ENCODE data around the gene RUBCN.
A peak's percentile ranks its signal among the peaks of the same experiment; 100 is the strongest.
"Not testable (repeated sequence)": the region's sequence is repeated elsewhere in the genome, so short reads cannot be mapped to it uniquely, and the experiment has no call there.

Gene RUBCN

DNA sequence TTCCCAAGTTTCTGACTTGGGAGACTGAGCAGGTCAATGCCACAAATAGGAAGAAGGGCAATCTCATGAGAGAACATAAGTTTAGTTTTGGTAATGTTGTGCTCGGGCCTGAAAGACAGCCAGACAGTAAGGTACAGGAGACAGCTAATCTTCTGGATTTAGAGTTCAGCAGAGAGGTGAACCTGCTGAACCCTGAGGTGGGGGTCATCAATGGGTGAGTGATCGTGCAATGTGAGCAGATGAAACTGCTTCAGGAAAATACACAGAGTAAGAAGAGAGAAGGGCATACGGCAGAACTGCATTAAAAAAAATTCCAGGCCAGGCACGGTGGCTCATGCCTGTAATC, 23.3 kb downstream of the RUBCN start:
- ChIA-PET POLR2A (no interaction called here), CTCF (interaction anchor here (1.1 kb wide), 1 partner anchor 10 kb away, joined by 3 read pairs; no protein-coding TSS in a partner anchor)
- no peak overlapping the region; the same call in 1 of the 2 replicates for H3K4me3 ChIP-seq (ENCODE audit: low read depth, low read length)
- no peak for DNase-seq (ENCODE audit: low read depth, low spot score)
- TF ChIP-seq, protein P1, sequence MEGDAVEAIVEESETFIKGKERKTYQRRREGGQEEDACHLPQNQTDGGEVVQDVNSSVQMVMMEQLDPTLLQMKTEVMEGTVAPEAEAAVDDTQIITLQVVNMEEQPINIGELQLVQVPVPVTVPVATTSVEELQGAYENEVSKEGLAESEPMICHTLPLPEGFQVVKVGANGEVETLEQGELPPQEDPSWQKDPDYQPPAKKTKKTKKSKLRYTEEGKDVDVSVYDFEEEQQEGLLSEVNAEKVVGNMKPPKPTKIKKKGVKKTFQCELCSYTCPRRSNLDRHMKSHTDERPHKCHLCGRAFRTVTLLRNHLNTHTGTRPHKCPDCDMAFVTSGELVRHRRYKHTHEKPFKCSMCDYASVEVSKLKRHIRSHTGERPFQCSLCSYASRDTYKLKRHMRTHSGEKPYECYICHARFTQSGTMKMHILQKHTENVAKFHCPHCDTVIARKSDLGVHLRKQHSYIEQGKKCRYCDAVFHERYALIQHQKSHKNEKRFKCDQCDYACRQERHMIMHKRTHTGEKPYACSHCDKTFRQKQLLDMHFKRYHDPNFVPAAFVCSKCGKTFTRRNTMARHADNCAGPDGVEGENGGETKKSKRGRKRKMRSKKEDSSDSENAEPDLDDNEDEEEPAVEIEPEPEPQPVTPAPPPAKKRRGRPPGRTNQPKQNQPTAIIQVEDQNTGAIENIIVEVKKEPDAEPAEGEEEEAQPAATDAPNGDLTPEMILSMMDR (IDR thresholded peaks at IDR 0.05; ENCODE audit: insufficient read depth, low read length, missing control alignments), result no peak

GRCh38 chr3:197711973-197712707, 24.6 kb downstream of the RUBCN start:
- ChIA-PET CTCF (interaction anchor here (0.7 to 1.6 kb wide), 3 partner anchors 16 to 206 kb away, joined by 3 to 4 read pairs (median 3); no protein-coding TSS in a partner anchor), POLR2A (interaction anchor here (0.7 to 1.1 kb wide), 2 partner anchors 11 to 39 kb away, joined by 3 read pairs; no protein-coding TSS in a partner anchor)
- TF ChIP-seq, protein P1 (IDR thresholded peaks at IDR 0.05; ENCODE audit: insufficient read depth, low read length, missing control alignments), result no peak
- DNase-seq (ENCODE audit: low read depth, low spot score), result peak; percentile 92
- H3K4me3 ChIP-seq (ENCODE audit: low read depth, low read length), result peak overlapping the region; percentile 55

GRCh38 chr3:197710965-197711364, 25.7 kb downstream of the RUBCN start:
- CTCF ChIA-PET, result interaction anchor here (1.4 to 1.6 kb wide), 2 partner anchors 15 to 25 kb away, joined by 3 to 4 read pairs; no protein-coding TSS in a partner anchor

DNA sequence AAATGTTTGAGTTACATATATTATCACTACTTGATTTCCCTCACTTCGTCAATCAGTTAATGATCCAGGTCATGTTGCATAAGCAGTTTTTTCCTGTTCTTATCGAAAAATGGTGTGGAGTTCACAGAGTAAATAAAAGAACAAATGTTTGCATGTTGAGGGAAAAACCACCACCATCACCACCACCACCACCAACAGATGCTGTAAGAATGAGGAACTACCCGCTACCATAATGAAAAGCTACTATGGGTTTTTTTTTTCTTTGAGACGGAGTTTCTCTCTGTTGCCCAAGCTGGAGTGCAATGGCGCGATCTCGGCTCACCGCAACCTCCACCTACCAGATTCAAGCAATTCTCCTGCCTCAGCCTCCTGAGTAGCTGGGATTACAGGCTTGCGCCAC, 27.6 kb downstream of the RUBCN start:
- no peak overlapping the region for H3K4me3 ChIP-seq (ENCODE audit: low read depth, low read length)
- no peak for DNase-seq (ENCODE audit: low read depth, low spot score)
- ChIA-PET POLR2A (no interaction called here), CTCF (no interaction called here)
- TF ChIP-seq, protein P1 (IDR thresholded peaks at IDR 0.05; ENCODE audit: insufficient read depth, low read length, missing control alignments), result no peak

More at GRCh38 chr3:197710965-197711364, 25.7 kb downstream of the RUBCN start:
- not testable (repeated sequence) for H3K4me3 ChIP-seq (ENCODE audit: low read depth, low read length); DNase-seq (ENCODE audit: low read depth, low spot score)
- POLR2A ChIA-PET, result interaction anchor here (1.1 kb wide), 1 partner anchor 40 kb away, joined by 3 read pairs; no protein-coding TSS in a partner anchor

GRCh38 chr3:197706658-197707057, 30.0 kb downstream of the RUBCN start:
- H3K4me3 ChIP-seq (ENCODE audit: low read depth, low read length), result no peak overlapping the region
- ChIA-PET POLR2A (no interaction called here), CTCF (no interaction called here)
- TF ChIP-seq, protein P1 (IDR thresholded peaks at IDR 0.05; ENCODE audit: insufficient read depth, low read length, missing control alignments), result no peak
- DNase-seq (ENCODE audit: low read depth, low spot score), result no peak

GRCh38 chr3:197701841-197702240, 34.9 kb downstream of the RUBCN start:
- no peak for DNase-seq (ENCODE audit: low read depth, low spot score)
- ChIA-PET POLR2A (no interaction called here), CTCF (no interaction called here)
- H3K4me3 ChIP-seq (ENCODE audit: low read depth, low read length), result no peak overlapping the region
- TF ChIP-seq, protein P1 (IDR thresholded peaks at IDR 0.05; ENCODE audit: insufficient read depth, low read length, missing control alignments), result no peak
